TTC549 (cell line): ENCODE data around the gene SGK1.
"Not testable (repeated sequence)": the region's sequence is repeated elsewhere in the genome, so short reads cannot be mapped to it uniquely, and the experiment has no call there.

Experiments
- FAIRE-seq: peaks from 2 replicates; lab custom pipeline; 2012; peaks lifted over from hg19 to GRCh38; lab: Jason Lieb, UNC

The SGK1 gene

DNA sequence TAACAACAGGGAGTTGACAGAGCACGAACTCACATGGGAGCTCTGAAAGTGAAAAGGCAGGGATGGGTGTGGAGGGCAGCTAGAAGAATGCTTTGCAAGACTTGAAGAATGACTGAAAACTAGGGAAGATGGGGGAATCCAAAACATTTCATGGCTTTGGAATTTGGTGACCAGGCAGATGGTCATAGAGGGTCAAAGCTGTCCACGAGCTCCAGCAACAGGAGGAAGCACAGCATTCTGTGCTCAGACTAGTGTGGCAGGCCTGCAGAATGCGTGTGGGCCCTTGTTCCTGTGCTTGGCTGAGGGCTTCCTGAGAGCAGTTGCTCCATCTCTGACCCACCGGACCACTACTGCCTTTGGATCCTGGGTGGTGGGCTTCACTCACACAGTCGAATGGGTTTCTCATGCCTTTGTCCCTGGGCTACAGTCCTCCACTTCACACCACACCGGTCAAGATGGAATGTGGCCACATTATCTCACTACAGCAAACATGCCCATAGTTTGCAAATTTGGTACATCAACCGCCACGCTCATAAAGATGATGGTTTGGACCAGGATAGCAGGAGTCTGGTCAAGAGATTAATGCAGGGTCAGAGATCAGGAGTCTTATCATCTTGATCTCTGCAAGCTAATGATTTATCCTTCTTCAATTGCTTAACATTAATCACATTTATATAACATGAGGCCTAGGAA is 100.7 kb downstream of the SGK1 start:
- no peak for FAIRE-seq

- FAIRE-seq = no peak
These were observed 101.5 kb downstream of the SGK1 start for GRCh38 chr6:134216301-134217010.

- FAIRE-seq = not testable (repeated sequence)
These were observed 104.5 kb downstream of the SGK1 start for GRCh38 chr6:134213410-134213809.

DNA sequence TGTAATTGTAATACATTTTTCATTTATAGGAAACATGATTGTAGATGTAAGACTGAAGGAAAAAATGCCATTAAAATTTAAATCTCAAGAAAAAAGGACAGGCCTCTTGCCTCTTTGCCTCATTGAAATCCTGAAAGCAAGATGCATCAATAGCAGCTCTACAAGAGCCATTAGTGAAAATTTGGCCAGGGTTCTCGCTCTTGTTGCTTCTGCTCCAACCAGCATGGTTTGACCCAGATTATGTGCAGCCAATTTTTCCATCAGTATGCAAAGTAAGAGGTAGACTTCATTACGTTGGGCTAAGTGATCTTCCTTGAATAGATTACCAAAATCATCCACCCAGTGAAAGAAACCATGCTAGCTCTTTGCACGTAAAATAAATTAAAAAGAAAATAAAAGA is 106.6 kb downstream of the SGK1 start:
- FAIRE-seq = no peak

DNA sequence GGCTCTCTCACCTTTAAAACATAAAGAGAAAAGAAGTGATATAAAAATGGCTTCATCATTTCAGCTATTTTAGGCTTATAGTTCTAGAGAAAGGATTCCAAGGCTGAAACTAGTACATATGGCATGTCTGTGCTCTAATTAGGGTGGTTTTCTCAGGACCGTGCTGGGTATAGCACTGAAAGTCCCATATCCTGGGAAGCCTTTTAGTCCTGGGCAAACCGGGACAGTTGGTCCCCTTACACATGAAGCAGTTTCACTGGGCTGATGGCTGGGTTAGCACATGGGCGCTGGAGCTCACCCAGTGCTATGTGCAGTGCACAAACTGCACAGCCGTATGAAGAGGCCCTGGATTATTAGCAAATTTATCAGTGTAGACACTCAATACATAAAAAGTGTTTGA is 110.5 kb downstream of the SGK1 start:
- FAIRE-seq = no peak

DNA sequence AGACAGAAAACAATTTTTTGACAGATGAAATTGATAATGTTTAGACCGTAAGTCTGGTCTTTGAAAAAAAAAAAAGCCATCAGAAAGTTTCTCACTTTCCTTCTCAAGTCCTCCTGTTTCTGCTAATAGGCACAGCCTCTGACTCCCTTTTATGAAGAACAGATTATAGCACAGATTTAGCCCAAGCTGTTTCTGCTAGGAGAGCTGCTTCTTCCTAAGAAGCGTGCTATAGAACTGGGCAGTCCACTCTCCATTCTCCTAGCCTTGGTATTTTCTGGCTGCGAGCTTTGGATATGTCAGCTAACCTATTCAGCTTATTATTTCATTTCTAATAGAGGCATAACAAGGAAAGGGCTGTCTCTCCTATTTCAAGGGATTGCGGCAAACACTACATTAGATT is 112.5 kb downstream of the SGK1 start:
- FAIRE-seq = no peak

DNA sequence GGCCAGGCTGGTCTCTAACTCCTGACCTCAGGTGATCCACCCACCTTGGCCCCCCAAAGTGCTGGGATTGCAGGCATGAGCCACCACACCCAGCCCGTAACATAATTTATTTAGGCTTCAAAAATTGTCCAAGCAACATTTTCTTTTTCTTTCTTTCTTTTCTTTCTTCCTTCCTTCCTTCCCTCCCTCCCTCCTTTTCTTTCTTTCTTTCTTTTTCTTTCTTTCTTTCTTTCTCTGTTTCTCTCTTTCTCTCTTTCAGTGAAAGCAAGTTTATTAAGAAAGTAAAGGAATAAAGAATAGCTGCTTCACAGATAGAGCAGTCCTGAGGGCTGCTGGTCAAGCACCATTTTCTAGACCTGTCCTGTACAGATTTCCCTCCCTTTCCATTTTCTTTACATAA is 113.2 kb downstream of the SGK1 start:
- FAIRE-seq = not testable (repeated sequence)

- no peak for FAIRE-seq
These were observed 113.9 kb downstream of the SGK1 start for GRCh38 chr6:134204031-134204430.

- no peak for FAIRE-seq
These were observed 116.2 kb downstream of the SGK1 start for GRCh38 chr6:134201716-134202115.

DNA sequence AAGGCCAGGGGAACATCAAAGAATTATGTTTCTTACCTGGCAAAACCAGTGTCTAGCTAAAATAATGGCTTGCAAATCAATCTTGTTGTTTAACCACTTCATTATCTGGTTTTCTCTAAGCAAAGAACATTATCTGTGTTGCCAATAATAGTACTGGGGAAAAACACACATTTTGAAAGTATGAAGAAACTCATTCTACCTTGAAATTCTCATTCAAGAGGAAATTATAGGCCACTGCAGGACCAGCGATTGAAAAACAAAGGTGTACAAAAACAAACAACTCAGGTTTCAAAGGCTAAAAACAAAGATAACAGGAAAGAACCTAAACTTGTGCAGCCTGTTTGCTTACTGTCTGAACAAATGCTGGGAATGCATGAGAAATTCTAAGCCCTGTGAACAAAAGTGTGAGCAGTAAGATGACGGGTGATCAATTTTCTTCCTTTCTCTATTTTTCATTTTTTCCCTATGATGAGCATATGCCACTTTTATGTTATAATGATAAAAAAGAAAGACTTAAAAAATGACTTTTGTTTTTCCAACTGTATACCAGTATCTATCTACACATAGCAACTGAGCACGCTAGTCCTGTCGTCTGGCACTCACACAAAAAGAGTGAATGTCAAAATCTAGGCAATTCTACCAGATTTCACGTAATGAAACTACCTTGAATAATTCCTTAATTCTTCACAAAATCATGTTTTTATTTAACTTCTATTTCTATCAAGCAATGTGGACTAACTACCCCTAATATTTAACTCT is 117.9 kb downstream of the SGK1 start:
- FAIRE-seq = no peak

GRCh38 chr6:134198093-134198492 is 119.8 kb downstream of the SGK1 start:
- no peak for FAIRE-seq

GRCh38 chr6:134197685-134198084 is 120.2 kb downstream of the SGK1 start:
- not testable (repeated sequence) for FAIRE-seq

GRCh38 chr6:134196568-134197193 is 121.2 kb downstream of the SGK1 start:
- FAIRE-seq = no peak

DNA sequence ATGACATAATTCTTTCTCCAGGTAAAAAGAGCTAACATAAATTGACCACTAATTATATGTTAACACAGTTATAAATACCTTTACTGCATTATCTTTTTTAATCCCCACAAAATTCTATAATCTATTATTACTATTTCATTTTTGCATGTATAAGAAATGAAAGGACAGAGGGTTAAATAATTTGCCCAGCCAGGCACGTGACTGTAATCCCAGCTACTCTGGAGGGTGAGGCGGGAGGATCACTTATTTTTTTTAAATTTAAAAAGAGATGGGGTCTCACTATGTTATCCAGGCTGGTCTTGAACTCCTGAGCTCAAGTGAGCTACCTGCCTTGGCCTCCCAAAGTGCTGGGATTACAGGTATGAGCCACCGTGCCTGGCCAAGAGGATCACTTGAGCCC is 121.9 kb downstream of the SGK1 start:
- FAIRE-seq = no peak

GRCh38 chr6:134195164-134195906 is 122.6 kb downstream of the SGK1 start:
- no peak for FAIRE-seq

GRCh38 chr6:134193536-134194498 is 124.1 kb downstream of the SGK1 start:
- no peak for FAIRE-seq

- FAIRE-seq = not testable (repeated sequence)
These were observed 125.3 kb downstream of the SGK1 start for GRCh38 chr6:134192609-134193008.

DNA sequence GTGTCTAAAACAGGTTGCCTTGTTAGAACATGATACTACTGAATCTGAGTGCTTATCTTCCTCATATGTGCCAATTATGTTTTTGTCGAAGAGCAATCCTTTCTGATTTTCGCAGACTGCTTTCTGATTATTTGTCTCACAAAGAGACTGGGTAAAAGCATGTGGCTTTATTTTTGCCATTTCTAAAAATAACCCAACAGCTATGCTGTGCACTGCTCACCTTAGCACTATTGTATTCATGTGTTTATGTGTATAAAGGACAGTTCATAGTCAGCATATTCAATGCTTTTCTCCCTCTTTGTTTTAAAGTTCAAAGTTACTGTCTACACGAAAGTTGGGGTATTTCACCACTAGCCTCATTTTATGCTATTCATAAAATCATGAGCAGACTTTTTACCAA is 127.0 kb downstream of the SGK1 start:
- no peak for FAIRE-seq

DNA sequence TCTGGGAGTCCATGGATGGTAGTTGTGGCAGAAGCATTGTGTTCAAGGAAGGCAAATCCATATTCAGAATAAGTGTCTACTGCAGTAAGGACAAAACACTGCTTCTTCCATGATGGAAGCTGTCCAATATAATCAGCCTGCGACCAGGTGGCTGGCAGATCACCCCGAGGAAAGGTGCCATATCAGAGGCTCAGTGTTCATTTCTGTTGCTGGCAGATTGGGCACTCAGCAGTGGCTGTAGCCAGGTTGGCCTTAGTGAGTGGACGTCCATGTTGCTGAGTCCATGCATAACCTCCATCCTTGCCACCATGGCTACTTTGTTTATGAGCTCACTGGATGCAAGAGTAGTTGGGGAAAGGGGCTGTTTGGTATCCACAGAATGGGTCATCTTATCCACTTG is 130.2 kb downstream of the SGK1 start:
- FAIRE-seq = no peak

DNA sequence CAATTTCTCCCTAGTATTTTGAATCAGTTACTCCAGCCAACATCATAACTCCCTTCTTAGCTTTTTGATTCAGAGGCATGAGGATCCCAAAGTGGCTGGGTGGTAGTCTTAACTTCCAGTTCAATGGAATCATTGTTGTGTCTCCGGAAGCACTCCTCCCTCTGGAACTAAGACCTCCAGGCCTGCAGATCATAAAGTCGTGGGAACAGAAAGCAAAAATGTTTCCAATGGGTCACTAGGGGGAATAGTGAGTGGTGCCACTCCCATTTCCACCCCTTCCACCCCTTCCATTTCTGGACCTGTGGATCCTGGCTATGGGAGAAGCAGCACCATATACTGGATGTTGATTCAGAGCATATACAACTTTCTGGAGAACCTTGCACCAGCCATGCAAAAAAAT is 130.8 kb downstream of the SGK1 start:
- FAIRE-seq = no peak

- no peak for FAIRE-seq
These were observed 131.6 kb downstream of the SGK1 start for GRCh38 chr6:134186355-134186754.
